ENCODE results near the gene ZNF416. TPM values are rescaled to one million over a fixed set of nuclear protein-coding genes. Genes with fewer than 3 reads are reported as not detected.

The ZNF416 gene
- total RNA-seq, 3 donors from 2014 or later (not counting 1 experiment from before 2014, with no cell fraction given): 1.7 to 5.3 (median 3.3) TPM

GRCh38 chr19:57566396-57567265 is 12.1 kb downstream of the ZNF416 start:
- Histone ChIP-seq H3K4me1 (ENCODE audit: control insufficient read depth, insufficient read depth, low read length) (no peaks in the 10 kb centered on the region), H3K4me3 (ENCODE audit: low read length) (no peak overlapping the region), H3K36me3 (ENCODE audit: control insufficient read depth, insufficient read depth, low read length) (no peaks in the 10 kb centered on the region), H3K27me3 (ENCODE audit: control insufficient read depth, insufficient read depth, low read length) (no peaks in the 10 kb centered on the region), H3K9me3 (ENCODE audit: control insufficient read depth, insufficient read depth, low read length) (peaks cover 76% of the 10 kb centered on the region), H3K27ac (ENCODE audit: low read length) (no peak overlapping the region)
- H3K36me3 Mint-ChIP-seq: peaks cover 40% of the 10 kb centered on the region
- DNase-seq (peak in 1 of 2 donors; percentile 21), ATAC-seq (no peak)
- 66% methylated on average over 6 of the region's 7 CpGs for WGBS (ENCODE audit: insufficient coverage)
- H3K27ac Mint-ChIP-seq: no peak overlapping the region
- no peak for TF ChIP-seq CTCF (IDR thresholded peaks at IDR 0.05)
- H3K4me1 Mint-ChIP-seq: no peaks in the 10 kb centered on the region
- H3K4me3 Mint-ChIP-seq: no peak overlapping the region
- H3K27me3 Mint-ChIP-seq (ENCODE audit: low read depth in 2 of 2): peaks cover 0 to 5% of the 10 kb centered on the region in 2 donors
- intact Hi-C loops (cut with micrococcal nuclease): no loop called here
- peaks cover 8 to 26% of the 10 kb centered on the region in 2 donors for H3K9me3 Mint-ChIP-seq

- Histone ChIP-seq H3K27ac (ENCODE audit: low read length) (no peak overlapping the region), H3K4me1 (ENCODE audit: control insufficient read depth, insufficient read depth, low read length) (peaks cover 16% of the 10 kb centered on the region), H3K36me3 (ENCODE audit: control insufficient read depth, insufficient read depth, low read length) (no peaks in the 10 kb centered on the region), H3K9me3 (ENCODE audit: control insufficient read depth, insufficient read depth, low read length) (peaks cover 56% of the 10 kb centered on the region), H3K4me3 (ENCODE audit: low read length) (no peak overlapping the region), H3K27me3 (ENCODE audit: control insufficient read depth, insufficient read depth, low read length) (no peaks in the 10 kb centered on the region)
- DNase-seq (no peak), ATAC-seq (no peak)
- WGBS (ENCODE audit: insufficient coverage): 50% methylated on average over 1 of the region's 1 CpG
- Mint-ChIP-seq H3K4me1 (peaks cover 19 to 27% of the 10 kb centered on the region in 2 donors), H3K9me3 (peaks cover 9 to 22% of the 10 kb centered on the region in 2 donors), H3K4me3 (no peak overlapping the region), H3K36me3 (peaks cover 52% of the 10 kb centered on the region), H3K27ac (no peak overlapping the region), H3K27me3 (ENCODE audit: low read depth in 2 of 2) (peaks cover 0 to 8% of the 10 kb centered on the region in 2 donors)
- intact Hi-C loops (cut with micrococcal nuclease): no loop called here
- TF ChIP-seq CTCF (IDR thresholded peaks at IDR 0.05): no peak
These were observed 15.2 kb downstream of the ZNF416 start for GRCh38 chr19:57563547-57563946.

- H3K9me3 Mint-ChIP-seq: peaks cover 5 to 9% of the 10 kb centered on the region in 2 donors
- Histone ChIP-seq H3K27ac (ENCODE audit: low read length) (peak overlapping the region; percentile 65), H3K4me3 (ENCODE audit: low read length) (peak overlapping the region; percentile 93), H3K27me3 (ENCODE audit: control insufficient read depth, insufficient read depth, low read length) (no peaks in the 10 kb centered on the region), H3K4me1 (ENCODE audit: control insufficient read depth, insufficient read depth, low read length) (peaks cover 19% of the 10 kb centered on the region), H3K36me3 (ENCODE audit: control insufficient read depth, insufficient read depth, low read length) (peaks cover 9% of the 10 kb centered on the region), H3K9me3 (ENCODE audit: control insufficient read depth, insufficient read depth, low read length) (peaks cover 31% of the 10 kb centered on the region)
- DNase-seq (no peak), ATAC-seq (no peak)
- intact Hi-C loops (cut with micrococcal nuclease): no loop called here
- 43% methylated on average over 23 of the region's 23 CpGs for WGBS (ENCODE audit: insufficient coverage)
- peaks cover 45% of the 10 kb centered on the region for H3K36me3 Mint-ChIP-seq
- peak overlapping the region; percentile 87 to 94 for H3K27ac Mint-ChIP-seq
- no peak for TF ChIP-seq CTCF (IDR thresholded peaks at IDR 0.05)
- peaks cover 33 to 34% of the 10 kb centered on the region in 2 donors for H3K4me1 Mint-ChIP-seq
- peak overlapping the region; percentile 98 for H3K4me3 Mint-ChIP-seq
- peaks cover 0 to 8% of the 10 kb centered on the region in 2 donors for H3K27me3 Mint-ChIP-seq (ENCODE audit: low read depth in 2 of 2)
These were observed 18.6 kb downstream of the ZNF416 start for GRCh38 chr19:57560049-57560491.
